ENCODE measurements around the gene TSPAN18. TPM values are rescaled to one million over a fixed set of nuclear protein-coding genes. Genes with fewer than 3 reads are reported as not detected.
A peak's percentile ranks its signal among the peaks of the same experiment; 100 is the strongest.

Gene TSPAN18
- total RNA-seq, 1 donor, result under 0.01 TPM

DNA sequence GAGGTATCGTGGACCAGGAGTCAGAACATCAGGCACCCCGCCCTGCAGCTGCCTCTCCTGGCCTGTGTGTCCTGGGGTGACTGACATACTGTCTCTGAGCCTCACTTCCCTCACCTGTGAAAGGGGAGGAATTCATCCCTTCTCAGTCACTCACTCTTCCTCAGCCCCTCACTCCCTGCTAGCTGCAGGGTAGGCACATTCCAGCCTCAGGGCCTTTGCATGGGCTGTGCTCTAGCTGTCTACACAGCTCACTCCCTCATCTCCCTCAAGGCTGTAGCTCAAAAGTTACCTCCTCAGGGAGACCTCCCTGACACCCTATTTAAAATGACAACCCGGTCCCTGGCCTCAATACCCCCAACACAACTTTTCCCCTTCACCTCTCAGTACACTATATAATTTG is 221.4 kb downstream of the TSPAN18 start:
- no peak for DNase-seq (ENCODE audit: low read depth)
- H3K4me3 ChIP-seq (ENCODE audit: low read depth, low read length), result no peak overlapping the region
- TF ChIP-seq, protein P1, sequence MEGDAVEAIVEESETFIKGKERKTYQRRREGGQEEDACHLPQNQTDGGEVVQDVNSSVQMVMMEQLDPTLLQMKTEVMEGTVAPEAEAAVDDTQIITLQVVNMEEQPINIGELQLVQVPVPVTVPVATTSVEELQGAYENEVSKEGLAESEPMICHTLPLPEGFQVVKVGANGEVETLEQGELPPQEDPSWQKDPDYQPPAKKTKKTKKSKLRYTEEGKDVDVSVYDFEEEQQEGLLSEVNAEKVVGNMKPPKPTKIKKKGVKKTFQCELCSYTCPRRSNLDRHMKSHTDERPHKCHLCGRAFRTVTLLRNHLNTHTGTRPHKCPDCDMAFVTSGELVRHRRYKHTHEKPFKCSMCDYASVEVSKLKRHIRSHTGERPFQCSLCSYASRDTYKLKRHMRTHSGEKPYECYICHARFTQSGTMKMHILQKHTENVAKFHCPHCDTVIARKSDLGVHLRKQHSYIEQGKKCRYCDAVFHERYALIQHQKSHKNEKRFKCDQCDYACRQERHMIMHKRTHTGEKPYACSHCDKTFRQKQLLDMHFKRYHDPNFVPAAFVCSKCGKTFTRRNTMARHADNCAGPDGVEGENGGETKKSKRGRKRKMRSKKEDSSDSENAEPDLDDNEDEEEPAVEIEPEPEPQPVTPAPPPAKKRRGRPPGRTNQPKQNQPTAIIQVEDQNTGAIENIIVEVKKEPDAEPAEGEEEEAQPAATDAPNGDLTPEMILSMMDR (IDR thresholded peaks at IDR 0.05; ENCODE audit: insufficient read depth, low read depth, low read length), result no peak

DNA sequence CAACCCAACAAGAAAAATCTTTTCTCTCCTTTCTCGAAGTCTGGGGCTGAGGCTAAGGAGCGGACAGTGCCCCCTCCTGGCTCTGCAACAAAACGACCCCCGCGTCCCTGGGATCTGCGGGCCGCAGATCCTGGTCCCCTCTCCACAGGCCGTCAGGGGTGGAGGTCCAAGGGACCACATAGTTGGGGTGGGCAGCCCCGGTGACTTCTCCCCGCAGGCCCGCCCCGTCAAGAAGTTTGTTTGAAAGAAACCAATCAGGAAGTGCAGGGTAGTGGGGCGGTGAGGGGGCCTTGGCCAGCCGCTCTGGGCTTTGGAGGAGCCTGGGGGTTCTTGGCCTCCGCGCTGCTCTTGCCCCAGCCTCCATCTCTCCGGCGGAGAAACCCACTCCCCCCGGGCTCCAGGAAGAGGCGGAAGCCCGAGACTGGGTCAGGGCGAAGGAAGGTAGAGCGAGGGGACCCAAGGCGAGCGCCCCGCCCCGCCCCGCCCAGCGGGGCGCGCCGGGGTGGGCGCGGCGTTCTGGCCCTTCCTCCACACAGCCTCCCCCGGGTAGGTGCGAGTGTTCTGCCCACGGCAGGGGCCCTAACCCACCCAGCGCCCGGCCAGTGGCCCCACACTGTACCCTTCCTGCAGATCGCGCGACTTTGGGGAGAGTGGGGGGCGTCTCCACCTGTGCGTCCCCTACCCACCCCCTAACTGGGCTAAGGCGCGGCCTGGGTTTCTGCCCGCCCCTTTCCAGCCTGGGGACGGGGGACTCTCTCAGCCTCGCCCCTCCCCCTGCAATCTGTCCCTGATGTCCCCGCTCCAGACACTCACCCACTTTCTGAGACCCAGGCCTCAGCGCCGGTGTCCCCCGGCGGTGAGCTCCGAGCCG is 222.6 kb downstream of the TSPAN18 start:
- DNase-seq (ENCODE audit: low read depth), result peak; percentile 49
- TF ChIP-seq, protein P1 (IDR thresholded peaks at IDR 0.05; ENCODE audit: insufficient read depth, low read depth, low read length), result peak; percentile 65

GRCh38 chr11:44950031-44950624 is 223.4 kb downstream of the TSPAN18 start:
- TF ChIP-seq, protein P1 (IDR thresholded peaks at IDR 0.05; ENCODE audit: insufficient read depth, low read depth, low read length), result no peak
- H3K4me3 ChIP-seq (ENCODE audit: low read depth, low read length), result peak overlapping the region; percentile 93
- peak; percentile 16 for DNase-seq (ENCODE audit: low read depth)

More for the DNA sequence above, 222.6 kb downstream of the TSPAN18 start:
- peak overlapping the region; percentile 93 for H3K4me3 ChIP-seq (ENCODE audit: low read depth, low read length)

GRCh38 chr11:44950625-44951476 is 224.1 kb downstream of the TSPAN18 start, which contains the start of gene TP53I11:
Gene TP53I11, minus strand, starts transcription at chr11:44950883. Its CDS starts 12,548 bp downstream, at chr11:44938335.
- TF ChIP-seq, protein P1 (IDR thresholded peaks at IDR 0.05; ENCODE audit: insufficient read depth, low read depth, low read length), result peak; percentile 60
- peak; percentile 73 for DNase-seq (ENCODE audit: low read depth)
- H3K4me3 ChIP-seq (ENCODE audit: low read depth, low read length), result peak within 1 kb of the TSS; percentile 93

DNA sequence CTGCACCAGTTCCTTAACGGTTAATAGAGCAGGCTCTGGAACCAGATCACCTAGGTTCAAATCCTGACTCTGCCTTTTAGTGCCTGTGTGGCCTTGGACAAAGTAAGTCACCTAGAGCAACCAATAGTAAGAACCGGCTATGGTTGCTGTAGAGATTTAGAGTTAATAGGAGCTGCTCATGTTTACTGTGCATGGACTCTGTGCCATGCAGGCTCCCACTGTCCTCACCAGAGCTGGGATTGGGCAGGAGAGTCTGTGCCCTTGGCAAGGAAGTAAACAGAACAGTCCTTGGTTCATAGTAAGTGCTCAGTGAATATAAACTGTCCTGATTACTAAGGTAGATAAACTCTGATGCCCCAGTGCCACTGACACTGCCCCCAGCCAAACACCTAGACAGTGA is 225.3 kb downstream of the TSPAN18 start:
- TF ChIP-seq, protein P1 (IDR thresholded peaks at IDR 0.05; ENCODE audit: insufficient read depth, low read depth, low read length), result no peak
- no peak overlapping the region for H3K4me3 ChIP-seq (ENCODE audit: low read depth, low read length)

GRCh38 chr11:44952500-44953260 is 225.9 kb downstream of the TSPAN18 start:
- no peak overlapping the region for H3K4me3 ChIP-seq (ENCODE audit: low read depth, low read length)
- DNase-seq (ENCODE audit: low read depth), result no peak
- TF ChIP-seq, protein P1 (IDR thresholded peaks at IDR 0.05; ENCODE audit: insufficient read depth, low read depth, low read length), result no peak

More for the DNA sequence above, 225.3 kb downstream of the TSPAN18 start:
- DNase-seq (ENCODE audit: low read depth), result no peak

Data from fibroblast of villous mesenchyme (primary cell).